ENCODE data around the gene CHI3L2. TPM values are rescaled to one million over a fixed set of nuclear protein-coding genes. Genes with fewer than 3 reads are reported as not detected.

CHI3L2 gene
- total and polyA plus RNA-seq, 2 of the 4 experiments (the other 2 are of a cell fraction): 0.18 to 0.19 TPM

GRCh38 chr1:111290630-111291029 lies 63.1 kb downstream of the CHI3L2 start, which contains the start of gene CHIA:
CHIA (plus strand) TSS chr1:111290851; CDS start chr1:111310468, 19,617 bp downstream.
- TF ChIP-seq CEBPB (IDR thresholded peaks at IDR 0.05; ENCODE audit: low read depth, low read length): no peak
- no peak for TF ChIP-seq CTCF (conservative IDR thresholded peaks at IDR 0.05; ENCODE audit: low read depth, low read length)
- TF ChIP-seq RFX5 (IDR thresholded peaks at IDR 0.05; ENCODE audit: low read depth, low read length): no peak
- TF ChIP-seq ELK1 (IDR thresholded peaks at IDR 0.05; ENCODE audit: borderline replicate concordance, low read depth, low read length): no peak
- TF ChIP-seq RAD21 (IDR thresholded peaks at IDR 0.05; ENCODE audit: low read length): no peak
- TF ChIP-seq SMC3 (IDR thresholded peaks at IDR 0.05; ENCODE audit: low read depth, low read length): no peak
- no peak for TF ChIP-seq MAFK (IDR thresholded peaks at IDR 0.05; ENCODE audit: low read depth, low read length)
- no peak for TF ChIP-seq NFE2L2 (IDR thresholded peaks at IDR 0.05; ENCODE audit: low read depth, low read length)
- no peak for TF ChIP-seq RCOR1 (IDR thresholded peaks at IDR 0.05; ENCODE audit: insufficient replicate concordance, low read length)
- no peak for ATAC-seq (ENCODE audit: low read depth)
- CTCF ChIA-PET: no interaction called here

More at GRCh38 chr1:111290630-111291029, 63.1 kb downstream of the CHI3L2 start, which contains the start of gene CHIA:
- H4K20me1 ChIP-seq (ENCODE audit: insufficient read depth, low read length): no peaks in the 10 kb centered on the region
- no peak within 1 kb of the TSS for H2AK9ac ChIP-seq (replicated peaks; ENCODE audit: low read depth, low read length, poor library complexity)
- no peak for DNase-seq
- no peaks in the 10 kb centered on the region for H3K36me3 ChIP-seq (ENCODE audit: control insufficient read depth, insufficient read depth, low read length)
- dilution Hi-C loops (cut with HindIII; ENCODE audit: low sequenced_read_pairs, unreplicated experiment) (no loop called here), in situ Hi-C loops (cut with MboI; ENCODE audit: low sequenced_read_pairs) (no loop called here), intact Hi-C loops (cut with micrococcal nuclease) (no loop called here)
- H2BK5ac ChIP-seq (ENCODE audit: low read depth, low read length, poor library complexity, severe bottlenecking): no peak within 1 kb of the TSS
- H3K4me3 ChIP-seq (ENCODE audit: insufficient read depth, low read depth, low read length): no peak within 1 kb of the TSS
- no peaks in the 10 kb centered on the region for H3K9me1 ChIP-seq (ENCODE audit: insufficient read depth, low read length)
- no peak within 1 kb of the TSS for H4K5ac ChIP-seq (ENCODE audit: low read depth, low read length)
- no peak within 1 kb of the TSS for H3K9ac ChIP-seq (ENCODE audit: low read depth, low read length)
- no peak within 1 kb of the TSS for H4K91ac ChIP-seq (ENCODE audit: insufficient read depth, low read depth, low read length)
- no peak within 1 kb of the TSS for H3K23ac ChIP-seq (ENCODE audit: low read depth, low read length)
- H3K4me2 ChIP-seq (ENCODE audit: low read depth, low read length): no peak within 1 kb of the TSS
- no peak within 1 kb of the TSS for H2BK15ac ChIP-seq (ENCODE audit: low read depth, low read length)
- WGBS, 2 experiments (ENCODE audit: extremely low coverage in 2 of 2, insufficient read length in 1 of 2): 40% methylated on average over 1 of the region's 7 CpGs; no CpG with 5 or more reads in 1 of the 2 experiments
- no peak within 1 kb of the TSS for H3K56ac ChIP-seq (ENCODE audit: extremely low read depth, insufficient read depth, low read length)
- H3K18ac ChIP-seq (ENCODE audit: low read depth, low read length): no peak within 1 kb of the TSS
- no peak within 1 kb of the TSS for H3K14ac ChIP-seq (replicated peaks; ENCODE audit: low read depth, low read length)
- no peak within 1 kb of the TSS for H2AK5ac ChIP-seq (ENCODE audit: low read depth, low read length)
- POLR2A ChIA-PET (ENCODE audit: unreplicated experiment): no interaction called here
- no peaks in the 10 kb centered on the region for H3K79me1 ChIP-seq (ENCODE audit: low read depth in 1 of 2, low read length in 2 of 2)
- no peak within 1 kb of the TSS for H2BK120ac ChIP-seq (ENCODE audit: low read depth, low read length)
- no peak within 1 kb of the TSS for H3K4ac ChIP-seq (ENCODE audit: low read depth, low read length)
- H3K9me3 ChIP-seq (ENCODE audit: control insufficient read depth, insufficient read depth, low read length): no peaks in the 10 kb centered on the region
- H2AFZ ChIP-seq (replicated peaks; ENCODE audit: low read length, poor library complexity): no peak within 1 kb of the TSS
- no TSS peak for BruUV-seq (replicated peaks)
- H2BK20ac ChIP-seq (ENCODE audit: low read depth, low read length): no peak within 1 kb of the TSS
- no peak within 1 kb of the TSS for H4K8ac ChIP-seq (ENCODE audit: low read depth in 2 of 2, low read length in 2 of 2)
- H3K4me1 ChIP-seq (ENCODE audit: control insufficient read depth, insufficient read depth, low read length): no peaks in the 10 kb centered on the region
- H3K27me3 ChIP-seq (ENCODE audit: control insufficient read depth, insufficient read depth, low read length): no peaks in the 10 kb centered on the region; the same call in 1 of the 2 replicates
- H3K27ac ChIP-seq (ENCODE audit: insufficient read depth, low read length): no peak within 1 kb of the TSS
